ENCODE measurements around the gene COA3. TPM values are rescaled to one million over a fixed set of nuclear protein-coding genes. Genes with fewer than 3 reads are reported as not detected.

Gene COA3, protein sequence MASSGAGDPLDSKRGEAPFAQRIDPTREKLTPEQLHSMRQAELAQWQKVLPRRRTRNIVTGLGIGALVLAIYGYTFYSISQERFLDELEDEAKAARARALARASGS
- 51.2 and 51.5 TPM in 2 replicates for total RNA-seq
- long read RNA-seq, transcript COA3-201 (2 exons, 771 nt), result major isoform, 46 of 46 reads
- long read RNA-seq, partial matches to known transcripts, result 0 of 46 reads
- long read RNA-seq, other reads (novel, unspliced or antisense), result 0 of 46 reads

- Mint-ChIP-seq H3K27ac (ENCODE audit: unreplicated experiment) (peak within 1 kb of the TSS; percentile 90), H3K4me3 (ENCODE audit: unreplicated experiment) (peak within 1 kb of the TSS; percentile 92), H3K9me3 (ENCODE audit: unreplicated experiment) (no peaks in the 10 kb centered on the region), H3K36me3 (ENCODE audit: unreplicated experiment) (peaks cover 11% of the 10 kb centered on the region), H3K27me3 (ENCODE audit: unreplicated experiment) (peaks cover 18% of the 10 kb centered on the region), H3K4me1 (ENCODE audit: unreplicated experiment) (peaks cover 35% of the 10 kb centered on the region)
- TF ChIP-seq CTCF (IDR thresholded peaks at IDR 0.05), result no peak
- DNase-seq (ENCODE audit: extremely low spot score, unreplicated experiment), result peak; percentile 94
These were observed at the start of gene COA3, which contains the start of gene CNTD1 for GRCh38 chr17:42798383-42799380. TSS of gene COA3 (minus strand) at chr17:42798704. CDS start at chr17:42798681, 23 bp downstream. TSS of gene CNTD1 (plus strand) at chr17:42798861. CDS start at chr17:42799068, 207 bp downstream.

DNA sequence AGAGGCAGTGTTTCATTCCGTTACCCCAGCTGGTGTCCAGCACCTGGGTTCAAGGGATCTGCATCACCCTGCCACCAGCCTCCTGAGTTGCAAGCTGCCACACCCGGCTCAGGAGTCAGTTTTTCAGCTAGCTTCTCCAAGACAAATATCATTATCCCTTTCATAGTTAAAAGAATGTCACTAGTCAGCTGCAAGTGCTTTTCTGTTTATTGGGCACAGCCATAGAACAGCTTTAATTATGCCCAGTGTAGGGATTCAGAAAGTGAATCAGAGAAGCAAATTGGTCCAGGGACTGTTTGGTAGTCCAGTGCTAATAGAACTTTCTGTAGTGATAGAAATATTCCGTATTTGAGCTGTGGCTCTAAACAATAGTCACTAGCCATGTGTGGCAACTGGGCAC lies 49.6 kb upstream of the COA3 start:
- TF ChIP-seq CTCF (IDR thresholded peaks at IDR 0.05), result no peak
- H3K4me3 Mint-ChIP-seq (ENCODE audit: unreplicated experiment), result no peak overlapping the region
- no peaks in the 10 kb centered on the region for H3K27me3 Mint-ChIP-seq (ENCODE audit: unreplicated experiment)
- H3K36me3 Mint-ChIP-seq (ENCODE audit: unreplicated experiment), result peaks cover 18% of the 10 kb centered on the region
- H3K9me3 Mint-ChIP-seq (ENCODE audit: unreplicated experiment), result no peaks in the 10 kb centered on the region
- no peak overlapping the region for H3K27ac Mint-ChIP-seq (ENCODE audit: unreplicated experiment)
- no peak for DNase-seq (ENCODE audit: extremely low spot score, unreplicated experiment)
- no peaks in the 10 kb centered on the region for H3K4me1 Mint-ChIP-seq (ENCODE audit: unreplicated experiment)

DNA sequence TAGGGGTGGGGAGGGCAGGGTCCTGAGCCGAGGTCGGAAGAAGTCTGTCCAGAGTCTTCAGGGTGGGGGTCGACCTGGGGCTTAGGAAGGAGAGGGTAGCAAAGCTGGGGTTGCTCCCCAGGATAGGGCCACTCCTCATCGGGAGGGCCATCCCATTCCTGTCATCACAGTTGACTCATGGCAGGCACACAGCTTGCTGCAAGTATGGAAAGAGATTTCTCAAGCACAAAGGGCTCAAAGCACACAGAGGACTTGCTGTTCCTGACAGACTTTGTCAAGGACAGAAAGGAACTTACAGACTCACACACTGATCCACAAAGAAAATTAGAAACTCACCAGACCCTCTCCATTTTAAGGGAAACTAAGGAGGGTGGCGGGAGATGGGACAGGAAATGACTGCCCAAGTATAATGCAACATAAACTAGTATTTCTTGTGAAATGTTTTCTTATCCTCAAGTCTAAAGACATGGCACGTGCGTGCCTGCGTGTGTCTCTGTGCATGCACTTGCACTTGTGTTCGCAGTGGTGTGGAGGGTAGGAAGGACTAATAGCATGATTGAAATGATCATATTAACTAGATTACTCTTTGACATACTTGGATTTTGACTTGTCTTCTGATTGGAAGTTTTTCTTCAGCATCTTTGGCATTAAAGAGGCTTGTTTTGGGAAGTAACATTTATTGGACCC lies 48.2 kb upstream of the COA3 start:
- DNase-seq (ENCODE audit: extremely low spot score, unreplicated experiment), result no peak
- no peak for TF ChIP-seq CTCF (IDR thresholded peaks at IDR 0.05)
- peaks cover 25% of the 10 kb centered on the region for H3K36me3 Mint-ChIP-seq (ENCODE audit: unreplicated experiment)
- no peaks in the 10 kb centered on the region for H3K27me3 Mint-ChIP-seq (ENCODE audit: unreplicated experiment)
- H3K9me3 Mint-ChIP-seq (ENCODE audit: unreplicated experiment), result no peaks in the 10 kb centered on the region
- H3K4me3 Mint-ChIP-seq (ENCODE audit: unreplicated experiment), result no peak overlapping the region
- no peak overlapping the region for H3K27ac Mint-ChIP-seq (ENCODE audit: unreplicated experiment)
- H3K4me1 Mint-ChIP-seq (ENCODE audit: unreplicated experiment), result no peaks in the 10 kb centered on the region

- no peak for TF ChIP-seq CTCF (IDR thresholded peaks at IDR 0.05)
- DNase-seq (ENCODE audit: extremely low spot score, unreplicated experiment), result no peak
- H3K9me3 Mint-ChIP-seq (ENCODE audit: unreplicated experiment), result no peaks in the 10 kb centered on the region
- H3K4me1 Mint-ChIP-seq (ENCODE audit: unreplicated experiment), result no peaks in the 10 kb centered on the region
- H3K36me3 Mint-ChIP-seq (ENCODE audit: unreplicated experiment), result peaks cover 27% of the 10 kb centered on the region
- no peak overlapping the region for H3K27ac Mint-ChIP-seq (ENCODE audit: unreplicated experiment)
- H3K27me3 Mint-ChIP-seq (ENCODE audit: unreplicated experiment), result no peaks in the 10 kb centered on the region
- no peak overlapping the region for H3K4me3 Mint-ChIP-seq (ENCODE audit: unreplicated experiment)
These were observed 47.6 kb upstream of the COA3 start for GRCh38 chr17:42845918-42846593.

All from osteocyte (in vitro differentiated cells).